H1 (cell line): ENCODE measurements around the gene SPEM3. TPM values are rescaled to one million over a fixed set of nuclear protein-coding genes. Genes with fewer than 3 reads are reported as not detected.

ENCODE experiments used
- CTCF ChIA-PET: fragments of 300-600 bp; sonication (Branson Sonifier 250); formaldehyde crosslinking; loops from one replicate; lab custom pipeline; 2021; ENCODE audit not compliant: partially characterized antibody; lab: Charles Lee
- POLR2A ChIA-PET: fragments of 300-600 bp; sonication (Branson Sonifier 250); formaldehyde crosslinking; loops from one replicate; lab custom pipeline; 2021; ENCODE audit warnings: inconsistent platforms; ENCODE audit not compliant: partially characterized antibody; lab: Charles Lee
- DNase-seq, 2 experiments: peaks; one replicate each; pipeline versions ENCODE4 v3.0.0 to v3.0.0-alpha.2; 2010 to 2022; ENCODE audit warnings: low spot score in 2 of 2, low read depth in 1 of 2, mixed read lengths in 1 of 2
- FAIRE-seq: peaks from 2 replicates; lab custom pipeline; 2011; peaks lifted over from hg19 to GRCh38; lab: Jason Lieb, UNC
- H2AFZ ChIP-seq: 2 replicates; pipeline ENCODE4 v1.8.1; 2012; ENCODE audit warnings: low read length, inconsistent platforms
- H2AK5ac ChIP-seq: 2 replicates; pipeline ENCODE4 v1.6.1; 2013; ENCODE audit warnings: low read depth, low read length
- H2BK120ac ChIP-seq: replicated peaks from 2 replicates; pipeline ENCODE3; 2013; ENCODE audit warnings: low read depth, low read length, inconsistent platforms
- H2BK12ac ChIP-seq: 2 replicates; pipeline ENCODE4 v1.6.1; 2013; ENCODE audit warnings: low read depth, low read length
- H2BK15ac ChIP-seq: 2 replicates; pipeline ENCODE4 v1.6.1; 2013; ENCODE audit warnings: low read length
- H2BK20ac ChIP-seq: 2 replicates; pipeline ENCODE4 v1.6.1; 2013; ENCODE audit warnings: low read length
- H2BK5ac ChIP-seq: 2 replicates; pipeline ENCODE4 v1.6.1; 2013; ENCODE audit warnings: low read depth, low read length
- H3K14ac ChIP-seq: 2 replicates; pipeline ENCODE4 v1.6.1; 2013; ENCODE audit warnings: inconsistent platforms; ENCODE audit not compliant: insufficient read length
- H3K18ac ChIP-seq: 2 replicates; pipeline ENCODE4 v1.6.1; 2013; ENCODE audit warnings: low read length; ENCODE audit errors: extremely low read depth
- H3K23ac ChIP-seq: 2 replicates; pipeline ENCODE4 v1.6.1; 2013; ENCODE audit warnings: inconsistent platforms; ENCODE audit not compliant: insufficient read length
- H3K23me2 ChIP-seq: 2 replicates; pipeline ENCODE4 v1.6.1; 2013; ENCODE audit warnings: low read depth, low read length
- H3K27ac ChIP-seq: 2 replicates; pipeline ENCODE4 v1.6.1; 2011; ENCODE audit warnings: low read depth, low read length, inconsistent platforms
- H3K27me3 ChIP-seq, 4 experiments: replicated peaks in 1 of 4; 1 replicate in 1 of 4; 2 replicates in 3 of 4; pipeline versions ENCODE4 v1.6.1 to v1.8.1; 2011 to 2013; ENCODE audit warnings: low read length in 3 of 4, mild to moderate bottlenecking in 3 of 4, inconsistent platforms in 2 of 4, mixed read lengths in 2 of 4, moderate library complexity in 1 of 4; ENCODE audit not compliant: control insufficient read depth in 3 of 4, insufficient read depth in 3 of 4; ENCODE audit errors: extremely low read depth in 1 of 4
- H3K36me3 ChIP-seq, 4 experiments: 2 replicates each; pipeline versions ENCODE4 v1.6.1 to v1.8.1; 2011 to 2013; ENCODE audit warnings: mild to moderate bottlenecking in 4 of 4, low read length in 3 of 4, moderate library complexity in 2 of 4, control low read depth in 1 of 4, inconsistent platforms in 1 of 4; ENCODE audit not compliant: insufficient read depth in 4 of 4, control insufficient read depth in 2 of 4
- H3K4ac ChIP-seq: replicated peaks from 2 replicates; pipeline ENCODE3; 2013; ENCODE audit warnings: low read length, low read depth, mixed read lengths, inconsistent platforms; ENCODE audit not compliant: insufficient read length
- H3K4me1 ChIP-seq, 4 experiments: replicated peaks in 1 of 4; 1 replicate in 1 of 4; 2 replicates in 3 of 4; pipeline versions ENCODE4 v1.6.1 to v1.8.1; 2011 to 2013; ENCODE audit warnings: low read length in 3 of 4, inconsistent platforms in 2 of 4, mixed read lengths in 1 of 4; ENCODE audit not compliant: insufficient read depth in 4 of 4, control insufficient read depth in 3 of 4
- H3K4me2 ChIP-seq, 2 experiments: 2 replicates each; pipeline versions ENCODE4 v1.6.1 to v1.8.1; 2011 to 2013; ENCODE audit warnings: low read depth in 2 of 2, low read length in 2 of 2, control low read depth in 1 of 2, inconsistent platforms in 1 of 2, mild to moderate bottlenecking in 1 of 2; ENCODE audit not compliant: insufficient read depth in 1 of 2
- H3K4me3 ChIP-seq, 4 experiments: fragments of 200-600, 300-600 bp in 1 of 4; sonication (generic), shearing (Covaris generic), sonication (Bioruptor Twin) in 1 of 4; 2 replicates each; pipeline versions ENCODE4 v1.5.1 to v1.8.1; 2011 to 2016; ENCODE audit warnings: low read length in 4 of 4, low read depth in 3 of 4, control low read depth in 2 of 4, inconsistent platforms in 2 of 4, mild to moderate bottlenecking in 2 of 4, mixed read lengths in 1 of 4, moderate library complexity in 1 of 4; ENCODE audit not compliant: insufficient read depth in 2 of 4; ENCODE audit errors: extremely low read depth in 1 of 4
- H3K56ac ChIP-seq: replicated peaks from 2 replicates; pipeline ENCODE3; 2013; ENCODE audit warnings: low read depth, mild to moderate bottlenecking, mixed read lengths, low read length, inconsistent platforms; ENCODE audit not compliant: insufficient read length
- H3K79me1 ChIP-seq: 2 replicates; pipeline ENCODE4 v1.6.1; 2013; ENCODE audit warnings: low read depth, low read length, control low read depth
- H3K79me2 ChIP-seq, 2 experiments: 2 replicates each; pipeline versions ENCODE4 v1.6.1 to v1.8.1; 2012 to 2013; ENCODE audit warnings: low read length in 2 of 2, mild to moderate bottlenecking in 2 of 2, inconsistent platforms in 1 of 2; ENCODE audit not compliant: insufficient read depth in 2 of 2, control insufficient read depth in 1 of 2
- H3K9ac ChIP-seq, 4 experiments: replicated peaks in 1 of 4; 1 replicate in 1 of 4; 2 replicates in 3 of 4; pipeline versions ENCODE4 v1.6.1 to v1.8.1; 2011 to 2013; ENCODE audit warnings: low read depth in 3 of 4, low read length in 3 of 4, control low read depth in 2 of 4, mild to moderate bottlenecking in 2 of 4, moderate library complexity in 2 of 4, inconsistent platforms in 1 of 4; ENCODE audit errors: extremely low read depth in 1 of 4
- H3K9me3 ChIP-seq, 2 experiments: 2 replicates each; pipeline versions ENCODE4 v1.6.1 to v1.8.1; 2012 to 2013; ENCODE audit warnings: mild to moderate bottlenecking in 2 of 2, moderate library complexity in 2 of 2, control low read depth in 1 of 2, inconsistent platforms in 1 of 2, low read depth in 1 of 2, low read length in 1 of 2, mixed read lengths in 1 of 2; ENCODE audit not compliant: insufficient read depth in 2 of 2
- H4K20me1 ChIP-seq, 2 experiments: replicated peaks in 1 of 2; 2 replicates each; pipeline versions ENCODE3 to v1.8.1; 2011 to 2013; ENCODE audit warnings: inconsistent platforms in 2 of 2, low read length in 2 of 2, mild to moderate bottlenecking in 1 of 2; ENCODE audit not compliant: insufficient read depth in 2 of 2, control insufficient read depth in 1 of 2
- H4K5ac ChIP-seq: 2 replicates; pipeline ENCODE4 v1.6.1; 2013; ENCODE audit warnings: low read length, low read depth, mixed read lengths, inconsistent platforms; ENCODE audit not compliant: insufficient read length
- H4K8ac ChIP-seq: 2 replicates; pipeline ENCODE4 v1.8.0; 2013; ENCODE audit warnings: mild to moderate bottlenecking, moderate library complexity, low read length, inconsistent platforms; ENCODE audit not compliant: insufficient read depth; ENCODE audit errors: extremely low read depth
- H4K91ac ChIP-seq: replicated peaks from 2 replicates; pipeline ENCODE3; 2013; ENCODE audit warnings: low read length, mixed read lengths, inconsistent platforms; ENCODE audit not compliant: insufficient read length
- ASH2L ChIP-seq: fragments of 200-600, 300-600 bp; sonication (generic); IDR thresholded peaks from one replicate; pipeline ENCODE4 v1.7.1; 2017; ENCODE audit warnings: low read length
- BACH1 ChIP-seq: IDR thresholded peaks from 2 replicates; pipeline ENCODE4 v1.6.1; 2012; ENCODE audit warnings: low read length, improper control_type of control experiment
- KDM5A ChIP-seq: fragments of 200-600 bp; IDR thresholded peaks from 2 replicates; pipeline ENCODE4 v1.7.1; 2012; ENCODE audit warnings: mild to moderate bottlenecking, low read length, inconsistent platforms, mixed read lengths
- RBBP5 ChIP-seq: IDR thresholded peaks from 2 replicates; pipeline ENCODE4 v1.7.1; 2012; ENCODE audit warnings: low read depth, mild to moderate bottlenecking, inconsistent platforms, low read length, moderate library complexity, borderline replicate concordance
- SUZ12 ChIP-seq: fragments of 200-600 bp; sonication (generic); IDR thresholded peaks from 2 replicates; pipeline ENCODE4 v1.6.1; 2012; ENCODE audit warnings: mild to moderate bottlenecking, inconsistent platforms, low read length, moderate library complexity, mixed read lengths
- WGBS, 2 experiments: shearing (Covaris generic) in 1 of 2; methylation state at CpG; one replicate each; pipeline versions ENCODE4 v1.1.6 to v1.1.7; 2013 to 2015; ENCODE audit warnings: low lambda C conversion rate in 2 of 2, mixed read lengths in 2 of 2, inconsistent platforms in 1 of 2, low coverage in 1 of 2, missing lambda C conversion rate in 1 of 2; ENCODE audit not compliant: insufficient replicate concordance in 2 of 2, insufficient coverage in 1 of 2, insufficient read length in 1 of 2; ENCODE audit errors: extremely low coverage in 1 of 2, missing lambda C conversion rate in 1 of 2; 5-methylcytosine and 5-hydroxymethylcytosine counted together
- polyA plus RNA-seq, 7 experiments: library from polyadenylated mRNA; depleted of rRNA in 3 of 7; stranded (reverse) in 5 of 7; unstranded in 2 of 7; fragments of >200 nt in 5 of 7; fragments of 200-250 nt in 2 of 7; gene quantifications; 1 replicate in 5 of 7; 2 replicates in 1 of 7; 4 replicates in 1 of 7; pipeline versions ENCODE4 v1.2.1 to v1.2.3, GENCODE V29; 2011 to 2013; ENCODE audit warnings: missing spikeins in 2 of 7, mixed read lengths in 2 of 7
- total RNA-seq: library from RNA; stranded (reverse); fragmentation: NEBNext Ultra II Directional; extraction: Animal tissue kit (Norgen Biotek cat#: 25700); gene quantifications from 2 replicates; pipeline ENCODE4 v1.2.1, GENCODE V29; 2021

The SPEM3 gene
- total and polyA plus RNA-seq, 2 of the 8 experiments (the other 6 are each of a cell fraction or from before 2014, with no cell fraction given) = 0.02 TPM; not detected in 1

GRCh38 chr17:7405350-7406234 lies 23.1 kb upstream of the SPEM3 start:
- Histone ChIP-seq H3K4ac (peak overlapping the region; percentile 87), H2BK5ac (peak overlapping the region; percentile 88; the same call in 1 of the 2 replicates), H3K79me1 (peaks cover 7% of the 10 kb centered on the region), H3K36me3 (peaks cover 2 to 18% (median 16%) of the 10 kb centered on the region in 4 experiments; a peak in 5 of 8 replicates), H2AK5ac (peak overlapping the region; percentile 82; the same call in 1 of the 2 replicates), H3K18ac (peak overlapping the region; percentile 81), H3K56ac (peak overlapping the region; percentile 32), H3K27me3 (no peaks in the 10 kb centered on the region; a peak in 1 of 7 replicates), H2BK20ac (no peak overlapping the region), H3K9me3 (no peaks in the 10 kb centered on the region), H3K4me2 (peak overlapping the region; percentile 90 to 97), H4K5ac (peak overlapping the region; percentile 50), H3K79me2 (peaks cover 0 to 8% of the 10 kb centered on the region in 2 experiments; a peak in 1 of 4 replicates), H3K14ac (no peak overlapping the region), H3K9ac (peak overlapping the region in 3 of 4 experiments; percentile 56 to 76 (median 62); a peak in 6 of 7 replicates), H2BK15ac (no peak overlapping the region; the same call in 1 of the 2 replicates), H3K4me1 (peaks cover 0 to 15% (median 11%) of the 10 kb centered on the region in 4 experiments; a peak in 5 of 7 replicates), H4K8ac (peak overlapping the region; percentile 54), H3K4me3 (peak overlapping the region; percentile 72 to 94 (median 81)), H2AFZ (no peak overlapping the region), H3K23ac (no peak overlapping the region), H2BK120ac (no peak overlapping the region), H3K23me2 (peaks cover 17% of the 10 kb centered on the region; the same call in 1 of the 2 replicates), H2BK12ac (no peak overlapping the region; the same call in 1 of the 2 replicates), H3K27ac (0 out of 2 replicates have a peak overlapping the region, but pooled peaks have one; percentile 34), H4K91ac (peak overlapping the region; percentile 93), H4K20me1 (peaks cover 0 to 16% of the 10 kb centered on the region in 2 experiments)
- CTCF ChIA-PET = interaction anchor here (1.0 to 2.9 kb wide), 7 partner anchors 16 to 155 kb away, joined by 3 to 15 read pairs (median 4); partner anchors contain the start of gene SPEM1
- WGBS, 2 experiments = 1% methylated on average over 11 of the region's 38 CpGs; no CpG with 5 or more reads in 1 of the 2 experiments
- TF ChIP-seq RBBP5 (0 out of 2 replicates have a peak, but pooled peaks have one; percentile 5), KDM5A (no peak), ASH2L (no peak), BACH1 (0 out of 2 replicates have a peak, but pooled peaks have one; percentile 24), SUZ12 (peak; percentile 36; the same call in 1 of the 2 replicates)
- POLR2A ChIA-PET = interaction anchor here (0.7 to 8.2 kb wide), 15 partner anchors 11 to 153 kb away, joined by 3 to 66 read pairs (median 5); partner anchors contain the start of genes ACAP1, CHRNB1, FGF11 and PLSCR3
- DNase-seq (peak in 1 of 2 experiments; percentile 66), FAIRE-seq (no peak)
